DOHH2 (cell line): ENCODE results near the gene ZBTB12.

Source experiments
- H3F3A ChIP-seq: fragments of 200-600 bp; sonication (generic), shearing (Covaris generic); 2 replicates; pipeline ENCODE4 v1.6.0; 2016; ENCODE audit warnings: antibody characterized with exemption, mild to moderate bottlenecking; ENCODE audit not compliant: control insufficient read depth, insufficient read depth
- H3K27ac ChIP-seq: fragments of 200-600 bp; sonication (generic); 2 replicates; pipeline ENCODE4 v1.5.1; 2014; ENCODE audit warnings: low read depth, mild to moderate bottlenecking, low read length, moderate library complexity
- H3K27me3 ChIP-seq: fragments of 200-600 bp; sonication (generic); 2 replicates; pipeline ENCODE4 v1.6.1; 2014; ENCODE audit warnings: mild to moderate bottlenecking, low read length, mixed read lengths; ENCODE audit not compliant: control insufficient read depth
- H3K36me3 ChIP-seq: fragments of 200-600 bp; sonication (generic); 2 replicates; pipeline ENCODE4 v1.6.1; 2014; ENCODE audit warnings: mild to moderate bottlenecking, low read length, moderate library complexity, mixed read lengths; ENCODE audit not compliant: control insufficient read depth
- H3K4me1 ChIP-seq: fragments of 200-600 bp; sonication (generic); 2 replicates; pipeline ENCODE4 v1.6.1; 2014; ENCODE audit warnings: mild to moderate bottlenecking, low read length, mixed read lengths; ENCODE audit not compliant: control insufficient read depth
- H3K4me2 ChIP-seq: fragments of 200-600 bp; sonication (generic); 2 replicates; pipeline ENCODE4 v1.6.0; 2014; ENCODE audit warnings: mild to moderate bottlenecking, low read length, moderate library complexity
- H3K4me3 ChIP-seq: fragments of 200-600 bp; sonication (generic); 2 replicates; pipeline ENCODE4 v1.5.1; 2014; ENCODE audit warnings: mild to moderate bottlenecking, low read length, mixed read lengths
- H3K79me2 ChIP-seq: fragments of 200-600 bp; sonication (generic); 2 replicates; pipeline ENCODE4 v1.6.1; 2014; ENCODE audit warnings: mild to moderate bottlenecking, low read length, mixed read lengths; ENCODE audit not compliant: control insufficient read depth
- H3K9me2 ChIP-seq: fragments of 200-600 bp; sonication (generic); replicated peaks from 2 replicates; pipeline ENCODE4 v1.6.1; 2014; ENCODE audit warnings: mild to moderate bottlenecking, low read length, mixed read lengths; ENCODE audit not compliant: control insufficient read depth
- H3K9me3 ChIP-seq: fragments of 200-600 bp; sonication (generic); 2 replicates; pipeline ENCODE4 v1.6.1; 2014; ENCODE audit warnings: antibody characterized with exemption, low read length, mixed read lengths; ENCODE audit not compliant: control insufficient read depth, insufficient read depth
- H4K20me1 ChIP-seq: fragments of 200-600 bp; sonication (generic); 2 replicates; pipeline ENCODE4 v1.6.0; 2014; ENCODE audit warnings: low read depth, mild to moderate bottlenecking, antibody characterized with exemption, low read length, moderate library complexity; ENCODE audit not compliant: control insufficient read depth, insufficient read depth
- CTCF ChIP-seq: fragments of 200-600 bp; sonication (generic); IDR thresholded peaks from one replicate; pipeline ENCODE4 v1.5.1; 2014; ENCODE audit warnings: antibody characterized with exemption, mild to moderate bottlenecking, low read depth, low read length; ENCODE audit not compliant: poor library complexity, severe bottlenecking
- EZH2phosphoT487 ChIP-seq: fragments of 200-600 bp; sonication (generic); IDR thresholded peaks from 2 replicates; pipeline ENCODE4 v1.6.1; 2017; ENCODE audit warnings: borderline replicate concordance, mild to moderate bottlenecking, antibody characterized with exemption, low read length, moderate library complexity, mixed read lengths

ZBTB12 gene

GRCh38 chr6:31901953-31902643, at the start of gene ZBTB12:
ZBTB12 (minus strand) TSS chr6:31902086; CDS start chr6:31901305, 781 bp downstream.
- Histone ChIP-seq H3K4me1 (peaks cover 31% of the 10 kb centered on the region), H3K27ac (0 out of 2 replicates have a peak within 1 kb of the TSS, but pooled peaks have one; percentile 33), H3F3A (peaks cover 17% of the 10 kb centered on the region)

GRCh38 chr6:31949926-31950548, 48.2 kb upstream of the ZBTB12 start:
- no peak for TF ChIP-seq CTCF
- no peak for TF ChIP-seq EZH2phosphoT487
- H3K79me2 ChIP-seq: no peaks in the 10 kb centered on the region
- H3K9me3 ChIP-seq: no peaks in the 10 kb centered on the region
- no peaks in the 10 kb centered on the region for H3K4me1 ChIP-seq
- H3K27me3 ChIP-seq: no peaks in the 10 kb centered on the region
- no peak overlapping the region for H3K27ac ChIP-seq
- H3K9me2 ChIP-seq: no peaks in the 10 kb centered on the region
- H3K4me3 ChIP-seq: no peak overlapping the region
- peaks cover 40% of the 10 kb centered on the region for H3K36me3 ChIP-seq
- H3F3A ChIP-seq: no peaks in the 10 kb centered on the region
- no peak overlapping the region for H3K4me2 ChIP-seq
- H4K20me1 ChIP-seq: no peaks in the 10 kb centered on the region

More at GRCh38 chr6:31901953-31902643, at the start of gene ZBTB12:
- TF ChIP-seq CTCF (no peak), EZH2phosphoT487 (no peak)
- H3K79me2 ChIP-seq: peaks cover 29% of the 10 kb centered on the region
- peak within 1 kb of the TSS; percentile 70 for H3K4me3 ChIP-seq
- peaks cover 4% of the 10 kb centered on the region for H3K36me3 ChIP-seq
- no peaks in the 10 kb centered on the region for H4K20me1 ChIP-seq
- peak within 1 kb of the TSS; percentile 65 for H3K4me2 ChIP-seq
- H3K27me3 ChIP-seq: peaks cover 17% of the 10 kb centered on the region
- no peaks in the 10 kb centered on the region for H3K9me2 ChIP-seq
- no peaks in the 10 kb centered on the region for H3K9me3 ChIP-seq

- Histone ChIP-seq H4K20me1 (no peaks in the 10 kb centered on the region), H3K36me3 (peaks cover 28% of the 10 kb centered on the region), H3K79me2 (no peaks in the 10 kb centered on the region), H3K27me3 (peaks cover 3% of the 10 kb centered on the region; the same call in 1 of the 2 replicates), H3K27ac (no peak overlapping the region), H3K4me3 (no peak overlapping the region), H3K4me1 (no peaks in the 10 kb centered on the region), H3K4me2 (no peak overlapping the region), H3F3A (no peaks in the 10 kb centered on the region), H3K9me3 (no peaks in the 10 kb centered on the region), H3K9me2 (no peaks in the 10 kb centered on the region)
- no peak for TF ChIP-seq EZH2phosphoT487
- no peak for TF ChIP-seq CTCF
Measured at GRCh38 chr6:31948753-31949413, 47.0 kb upstream of the ZBTB12 start.
